Middle frontal gyrus (tissue), 1 donor: ENCODE data around the gene CACNB2.

Experiments
- DNase-seq: peaks from one replicate; pipeline ENCODE4 v3.0.0-alpha.2; 2015; ENCODE audit warnings: low spot score; ENCODE audit errors: extremely low spot score

Gene CACNB2

GRCh38 chr10:18498998-18499397, 358.8 kb downstream of the CACNB2 start:
- no peak for DNase-seq

DNA sequence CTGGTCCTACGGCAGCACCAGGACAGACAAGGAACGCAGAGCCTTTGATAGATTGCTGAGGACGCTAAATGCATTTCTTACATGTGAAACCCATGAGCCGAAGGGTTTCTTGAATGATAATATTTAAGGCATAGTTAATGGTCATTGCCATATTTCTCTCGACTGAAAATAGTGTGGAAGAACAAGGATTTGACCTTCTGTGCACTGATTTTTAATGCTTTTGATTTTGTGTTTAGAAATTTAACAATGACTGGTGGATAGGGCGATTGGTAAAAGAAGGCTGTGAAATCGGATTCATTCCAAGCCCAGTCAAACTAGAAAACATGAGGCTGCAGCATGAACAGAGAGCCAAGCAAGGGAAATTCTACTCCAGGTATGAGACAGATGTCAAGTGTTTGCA, 360.4 kb downstream of the CACNB2 start:
- no peak for DNase-seq

GRCh38 chr10:18501198-18501597, 361.0 kb downstream of the CACNB2 start:
- no peak for DNase-seq

DNA sequence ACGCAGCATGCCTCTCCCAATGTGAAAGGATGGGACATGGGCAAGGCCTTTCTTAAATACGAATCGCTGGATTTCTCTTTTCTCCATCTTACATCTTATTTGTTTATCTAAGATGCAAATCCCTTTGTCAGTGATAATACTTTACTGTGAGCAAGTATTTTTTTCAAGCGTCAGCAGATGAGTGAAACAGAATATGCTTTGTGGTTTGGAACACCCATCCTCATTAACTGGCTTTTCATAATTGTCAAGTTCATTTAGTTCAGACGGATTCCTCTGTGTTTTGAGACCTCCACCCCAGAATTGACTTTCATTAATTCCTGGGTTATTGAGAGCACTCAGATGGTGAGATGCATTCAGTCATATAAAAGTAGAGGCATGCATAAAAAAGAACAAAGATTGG, 361.4 kb downstream of the CACNB2 start:
- DNase-seq, result no peak

DNA sequence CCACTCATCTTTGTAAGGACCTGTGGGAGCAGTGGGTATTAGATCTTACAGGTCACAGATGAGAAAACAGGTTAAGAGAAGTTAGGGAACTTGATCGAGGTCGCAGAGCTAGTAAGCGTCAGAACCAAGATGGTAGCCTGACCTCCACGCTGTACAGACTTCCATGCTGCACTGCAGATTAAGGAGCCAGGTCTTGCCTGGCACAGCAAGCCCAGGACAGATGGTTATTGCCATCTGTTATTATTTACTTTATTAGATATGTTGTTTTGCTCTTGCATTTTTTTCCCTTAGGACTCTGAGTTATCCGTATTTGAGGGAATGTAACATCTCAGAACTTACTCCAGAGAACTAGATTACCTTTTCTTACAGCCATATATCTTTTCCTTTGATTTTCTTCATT, 363.9 kb downstream of the CACNB2 start:
- no peak for DNase-seq

DNA sequence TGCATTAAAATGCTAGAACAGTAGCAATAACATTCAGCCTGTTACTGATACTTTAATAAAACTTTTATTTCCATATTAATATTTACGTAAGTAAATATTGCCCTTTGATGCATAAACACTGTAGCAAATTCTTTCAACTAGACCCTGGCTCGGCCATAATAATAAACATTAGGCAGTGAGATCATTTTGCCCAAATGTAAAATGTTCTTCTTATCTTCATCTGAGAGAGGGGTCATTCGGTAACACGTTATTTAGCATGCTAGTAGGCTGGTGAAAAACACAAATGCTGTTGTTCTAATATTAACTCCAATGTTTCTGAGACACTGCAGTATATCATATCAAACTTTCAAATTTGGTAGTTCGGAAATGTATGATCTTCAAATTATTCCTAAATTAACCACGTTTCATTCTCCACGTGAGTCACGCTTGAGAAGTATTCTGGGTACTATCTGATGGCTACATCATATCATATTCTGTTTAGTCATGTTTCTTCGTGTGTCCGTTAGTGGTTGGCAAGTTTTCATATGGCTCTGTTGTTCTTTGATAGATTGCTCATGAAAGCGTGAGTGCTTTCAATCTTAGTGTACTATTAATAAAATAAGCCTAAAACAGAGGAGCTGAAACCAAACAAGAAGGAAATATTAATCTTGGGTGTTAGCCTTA, 365.4 kb downstream of the CACNB2 start:
- no peak for DNase-seq

DNA sequence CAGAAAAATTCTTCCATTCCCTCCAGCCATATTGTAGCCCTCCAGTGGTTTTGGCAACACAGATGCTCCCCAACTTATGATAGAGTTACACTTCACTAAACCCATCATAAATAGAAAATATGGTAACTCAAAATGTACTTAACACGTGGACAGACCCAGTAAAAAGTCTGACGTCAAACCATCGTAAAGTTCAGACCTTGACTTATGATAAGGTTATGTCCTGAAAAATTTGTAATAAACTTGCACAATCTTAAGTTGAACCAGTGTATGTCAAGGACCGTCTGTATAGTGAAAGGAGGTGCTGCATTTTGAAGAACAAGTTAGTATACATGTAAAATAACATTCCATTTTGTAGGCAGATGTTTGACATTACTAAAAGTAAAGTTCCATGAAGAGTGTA, 368.4 kb downstream of the CACNB2 start:
- no peak for DNase-seq

- no peak for DNase-seq
Measured at GRCh38 chr10:18514537-18514936, 374.3 kb downstream of the CACNB2 start.

DNA sequence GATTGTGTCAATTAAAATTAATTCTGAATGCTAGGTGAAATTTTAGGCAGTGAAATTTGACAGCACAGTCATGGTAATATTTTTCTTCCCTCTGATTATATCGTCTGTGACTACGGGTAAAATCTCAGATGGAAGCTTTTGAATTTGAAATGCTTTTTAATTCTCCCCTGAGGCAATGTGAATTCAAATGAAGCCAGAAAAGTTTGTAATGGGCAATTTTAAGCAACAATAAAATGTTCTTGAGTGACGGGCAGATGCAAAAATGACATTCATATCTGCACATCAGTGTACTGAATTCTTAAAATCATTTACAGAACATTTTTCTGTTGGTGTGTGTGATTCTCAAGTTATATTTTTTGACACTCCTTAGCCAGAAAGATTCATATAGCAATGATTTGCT, 376.6 kb downstream of the CACNB2 start:
- DNase-seq, result no peak

- no peak for DNase-seq
Measured at GRCh38 chr10:18523025-18523424, 382.8 kb downstream of the CACNB2 start.

DNA sequence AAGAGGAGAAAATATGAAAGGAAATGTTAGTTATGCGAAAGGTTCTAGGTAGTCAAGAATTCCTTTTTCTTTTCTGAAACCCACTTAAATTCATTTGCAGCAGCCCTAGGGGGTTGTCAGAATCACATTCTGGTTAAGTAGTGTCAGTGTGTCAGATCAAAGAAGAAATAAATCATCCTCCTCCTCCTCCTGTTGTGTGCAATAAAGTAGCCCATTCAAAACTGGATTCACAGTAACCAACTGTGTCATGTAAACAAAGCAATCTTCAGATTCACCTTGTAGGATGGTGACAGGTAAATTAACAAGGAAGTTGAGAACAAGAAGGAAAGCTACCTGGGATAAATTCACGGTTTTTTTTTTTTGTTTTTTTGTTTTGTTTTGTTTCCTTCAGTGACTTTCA, 383.6 kb downstream of the CACNB2 start:
- no peak for DNase-seq

DNA sequence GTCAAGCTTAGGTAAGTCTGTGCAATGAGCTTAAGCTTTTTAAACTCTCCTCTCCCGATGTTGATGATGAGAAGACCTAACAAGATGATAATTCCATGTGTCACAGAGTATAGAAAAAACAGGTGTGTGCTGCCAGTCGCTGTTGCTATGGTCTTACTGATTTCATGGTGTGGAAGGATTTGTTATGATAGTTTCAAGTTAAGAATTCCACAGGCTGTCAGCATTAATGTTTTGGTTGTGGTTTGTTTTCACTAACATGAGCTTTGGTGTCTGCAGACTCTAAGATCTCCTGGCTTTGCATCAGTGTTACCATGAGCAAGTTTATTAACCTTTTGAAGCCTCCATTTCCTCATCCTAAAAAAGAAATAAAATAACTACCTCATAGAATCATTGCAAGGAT, 387.5 kb downstream of the CACNB2 start:
- DNase-seq, result no peak

DNA sequence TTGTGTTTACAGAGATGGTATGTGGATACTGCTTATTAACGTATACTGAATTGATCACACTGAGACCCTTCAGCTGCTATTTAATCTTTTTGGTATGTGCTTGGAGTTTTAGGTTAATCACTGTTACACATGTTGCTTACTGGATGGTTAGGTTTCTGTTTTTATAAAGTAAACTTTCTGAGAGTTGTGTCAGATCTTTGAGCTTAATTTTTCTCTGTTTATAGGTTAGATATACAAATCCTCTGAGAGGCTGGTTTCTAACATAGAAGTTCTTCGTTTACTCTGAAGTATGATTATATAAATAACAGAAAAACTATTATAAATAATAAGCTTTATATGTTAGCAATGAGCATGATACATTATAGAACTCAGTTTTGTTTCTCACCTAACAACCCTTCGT, 388.1 kb downstream of the CACNB2 start:
- no peak for DNase-seq

GRCh38 chr10:18532881-18533535, 392.8 kb downstream of the CACNB2 start:
- DNase-seq, result no peak

DNA sequence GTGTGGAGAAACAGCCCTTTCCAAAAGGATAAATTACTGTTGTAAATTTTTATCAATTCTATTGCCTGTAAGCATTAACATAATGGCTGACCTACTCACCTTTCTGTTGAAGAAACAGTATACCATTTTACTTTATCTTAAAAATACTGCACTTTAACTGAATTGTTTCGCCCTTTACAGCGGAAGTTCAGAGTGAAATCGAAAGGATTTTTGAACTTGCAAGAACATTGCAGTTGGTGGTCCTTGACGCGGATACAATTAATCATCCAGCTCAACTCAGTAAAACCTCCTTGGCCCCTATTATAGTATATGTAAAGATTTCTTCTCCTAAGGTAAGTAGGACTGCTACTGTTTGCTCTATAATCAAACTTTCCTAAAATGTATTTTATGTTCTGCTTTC, 393.7 kb downstream of the CACNB2 start:
- DNase-seq, result no peak

DNA sequence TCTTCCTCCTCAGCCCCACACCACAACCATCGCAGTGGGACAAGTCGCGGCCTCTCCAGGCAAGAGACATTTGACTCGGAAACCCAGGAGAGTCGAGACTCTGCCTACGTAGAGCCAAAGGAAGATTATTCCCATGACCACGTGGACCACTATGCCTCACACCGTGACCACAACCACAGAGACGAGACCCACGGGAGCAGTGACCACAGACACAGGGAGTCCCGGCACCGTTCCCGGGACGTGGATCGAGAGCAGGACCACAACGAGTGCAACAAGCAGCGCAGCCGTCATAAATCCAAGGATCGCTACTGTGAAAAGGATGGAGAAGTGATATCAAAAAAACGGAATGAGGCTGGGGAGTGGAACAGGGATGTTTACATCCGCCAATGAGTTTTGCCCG, 399.1 kb downstream of the CACNB2 start:
- DNase-seq, result no peak

DNA sequence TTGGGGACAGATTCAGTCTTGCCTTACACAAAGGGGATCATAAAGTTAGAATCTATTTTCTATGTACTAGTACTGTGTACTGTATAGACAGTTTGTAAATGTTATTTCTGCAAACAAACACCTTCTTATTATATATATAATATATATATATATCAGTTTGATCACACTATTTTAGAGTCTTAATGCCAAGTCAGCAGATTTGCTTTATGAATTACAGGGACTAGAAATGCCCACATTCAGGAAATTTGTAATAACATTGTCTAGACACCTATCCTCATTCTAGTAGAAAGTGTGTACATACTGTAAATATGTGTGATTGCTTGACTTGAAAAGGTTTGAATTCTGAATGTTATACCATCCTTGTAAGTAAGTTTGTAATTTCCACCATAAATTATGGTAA, 400.0 kb downstream of the CACNB2 start:
- DNase-seq, result no peak

GRCh38 chr10:18542832-18543231, 402.6 kb downstream of the CACNB2 start:
- no peak for DNase-seq

GRCh38 chr10:18545621-18546305, 405.5 kb downstream of the CACNB2 start:
- DNase-seq, result no peak

- DNase-seq, result no peak
Measured at GRCh38 chr10:18549105-18549504, 408.9 kb downstream of the CACNB2 start.

DNA sequence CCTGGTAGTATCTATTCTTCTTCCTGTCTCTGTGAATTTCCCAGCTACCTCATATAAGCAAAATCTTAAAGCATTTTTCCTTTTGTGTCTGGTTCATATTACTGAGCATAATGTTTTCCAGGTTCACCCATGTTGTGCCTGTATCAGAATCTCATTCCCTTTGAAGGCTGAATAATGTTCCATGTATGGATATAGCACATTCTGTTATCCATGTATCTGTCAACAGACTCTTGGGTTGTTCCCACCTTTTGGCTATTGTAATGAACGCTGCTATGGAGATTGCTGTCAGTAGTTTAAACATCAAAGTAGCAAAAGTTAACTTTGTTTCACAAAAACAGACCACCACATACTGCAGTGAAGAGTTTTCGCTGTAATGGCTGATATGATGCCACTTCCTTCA, 411.2 kb downstream of the CACNB2 start:
- DNase-seq, result no peak

- no peak for DNase-seq
Measured at GRCh38 chr10:18554479-18554878, 414.3 kb downstream of the CACNB2 start.
